ENCODE data around the gene ARV1.

DNA sequence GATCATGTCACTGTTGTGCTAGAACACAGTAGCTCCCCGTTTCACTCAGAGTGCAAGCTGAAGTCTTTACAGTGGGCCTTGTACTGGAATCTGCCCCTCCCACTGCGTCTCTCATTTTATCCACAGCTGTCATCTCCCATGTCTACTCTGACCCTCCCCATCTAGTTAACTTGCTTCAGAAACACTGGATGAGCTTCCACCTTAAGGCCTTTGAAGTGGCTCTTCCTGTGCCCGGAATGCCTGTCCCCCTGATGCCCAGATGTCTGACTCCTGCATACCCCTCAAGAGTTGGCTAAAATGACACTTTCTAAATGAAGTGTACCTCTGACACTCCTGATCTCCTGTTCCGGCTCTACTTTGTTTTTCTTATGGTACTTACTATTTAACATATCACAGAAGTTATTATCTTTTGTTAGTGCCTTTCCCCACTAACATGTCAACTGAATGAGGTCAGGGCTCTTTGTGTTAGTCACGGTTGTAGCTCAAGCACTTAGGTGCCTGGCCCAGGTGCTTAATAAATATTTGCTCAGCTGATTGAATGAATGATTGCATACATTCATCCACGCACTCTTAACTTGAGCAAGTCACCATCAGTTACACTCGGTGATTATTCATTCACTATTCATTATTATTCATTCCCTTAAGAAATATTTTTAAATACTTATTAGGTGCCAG is 13.3 kb downstream of the ARV1 start:
- TF ChIP-seq RAD21 (IDR thresholded peaks at IDR 0.05; ENCODE audit: low read depth) (no peak), NFIC (IDR thresholded peaks at IDR 0.05) (no peak)
- TF ChIP-seq, protein P1, sequence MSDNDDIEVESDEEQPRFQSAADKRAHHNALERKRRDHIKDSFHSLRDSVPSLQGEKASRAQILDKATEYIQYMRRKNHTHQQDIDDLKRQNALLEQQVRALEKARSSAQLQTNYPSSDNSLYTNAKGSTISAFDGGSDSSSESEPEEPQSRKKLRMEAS (IDR thresholded peaks at IDR 0.05): no peak
